Activated CD4-positive, CD25-positive, alpha-beta regulatory T cell treated with anti-CD3 and anti-CD28 coated beads, Interleukin-2, amount 50 U/mL, for 24 hours (primary cell): Measurements from ENCODE around the gene ORAI3.
A peak's percentile ranks its signal among the peaks of the same experiment; 100 is the strongest.

ENCODE experiments used
- ATAC-seq, 2 donors: fragments of 150-1000 bp; cut with Tn5 transposase; one replicate each; pipeline ENCODE4 v1.10.0; 2021; ENCODE audit warnings: mild to moderate bottlenecking in 1 of 2, moderate library complexity in 1 of 2

The ORAI3 gene

GRCh38 chr16:30992931-30993816 is 44.3 kb downstream of the ORAI3 start:
- ATAC-seq = no peak

- ATAC-seq = no peak
These were observed 47.1 kb downstream of the ORAI3 start for GRCh38 chr16:30995927-30996323.

GRCh38 chr16:30996324-30996984 is 47.6 kb downstream of the ORAI3 start:
- no peak for ATAC-seq

- ATAC-seq = peak; percentile 87 to 93
These were observed 48.3 kb downstream of the ORAI3 start for GRCh38 chr16:30996985-30997724.

GRCh38 chr16:30997725-30998711 is 49.1 kb downstream of the ORAI3 start:
- no peak for ATAC-seq

- ATAC-seq = no peak
These were observed 50.2 kb downstream of the ORAI3 start for GRCh38 chr16:30998852-30999761.

- ATAC-seq = no peak
These were observed 52.0 kb downstream of the ORAI3 start for GRCh38 chr16:31000671-31001382.

GRCh38 chr16:31001507-31002249 is 52.8 kb downstream of the ORAI3 start:
- no peak for ATAC-seq

GRCh38 chr16:31002250-31002700 is 53.4 kb downstream of the ORAI3 start:
- no peak for ATAC-seq

- ATAC-seq = no peak
These were observed 54.0 kb downstream of the ORAI3 start for GRCh38 chr16:31002862-31003341.

- ATAC-seq = no peak
These were observed 54.9 kb downstream of the ORAI3 start for GRCh38 chr16:31003744-31004143.
